ENCODE measurements around the gene FLACC1. TPM values are rescaled to one million over a fixed set of nuclear protein-coding genes. Genes with fewer than 3 reads are reported as not detected.

The FLACC1 gene
- total and polyA plus RNA-seq, 2 of the 8 experiments (the other 6 are each of a cell fraction or from before 2014, with no cell fraction given), result 0.58 TPM; not detected in 1

- ChIA-PET CTCF (ENCODE audit: partially characterized antibody) (interaction anchor here (0.6 to 1.6 kb wide), 3 partner anchors 16 to 393 kb away, joined by 3 to 5 read pairs (median 3); no protein-coding TSS in a partner anchor), POLR2A (ENCODE audit: partially characterized antibody) (no interaction called here)
- DNase-seq (ENCODE audit: low read depth in 1 of 2, low spot score in 2 of 2) (no peak), FAIRE-seq (no peak)
- H2BK5ac ChIP-seq (ENCODE audit: low read depth, low read length), result no peak overlapping the region
- H3K56ac ChIP-seq (replicated peaks; ENCODE audit: insufficient read length, low read depth, low read length), result no peak overlapping the region
- H3K4me2 ChIP-seq (ENCODE audit: insufficient read depth in 1 of 2, low read depth in 2 of 2, low read length in 2 of 2), result no peak overlapping the region
- no peak overlapping the region for H3K4ac ChIP-seq (replicated peaks; ENCODE audit: insufficient read length, low read depth, low read length)
- no peaks in the 10 kb centered on the region for H4K20me1 ChIP-seq (replicated peaks in 1 of 2; ENCODE audit: control insufficient read depth in 1 of 2, insufficient read depth in 2 of 2, low read length in 2 of 2)
- WGBS, 2 experiments (ENCODE audit: extremely low coverage in 1 of 2, insufficient coverage in 1 of 2, insufficient read length in 1 of 2, insufficient replicate concordance in 2 of 2, low coverage in 1 of 2, low lambda C conversion rate in 2 of 2, missing lambda C conversion rate in 1 of 2), result 90% methylated on average over 3 of the region's 3 CpGs; no CpG with 5 or more reads in 1 of the 2 experiments
- H3K4me3 ChIP-seq (ENCODE audit: extremely low read depth in 1 of 4, insufficient read depth in 2 of 4, low read depth in 3 of 4, low read length in 4 of 4), result no peak overlapping the region
- no peak overlapping the region for H3K9ac ChIP-seq (replicated peaks in 1 of 4; ENCODE audit: extremely low read depth in 1 of 4, low read depth in 3 of 4, low read length in 3 of 4)
- H3K23me2 ChIP-seq (ENCODE audit: low read depth, low read length), result no peaks in the 10 kb centered on the region
- H3K79me1 ChIP-seq (ENCODE audit: low read depth, low read length), result no peaks in the 10 kb centered on the region
- no peak overlapping the region for H3K27ac ChIP-seq (ENCODE audit: low read depth, low read length)
- H4K5ac ChIP-seq (ENCODE audit: insufficient read length, low read depth, low read length), result no peak overlapping the region
- no peaks in the 10 kb centered on the region for H3K79me2 ChIP-seq (ENCODE audit: control insufficient read depth in 1 of 2, insufficient read depth in 2 of 2, low read length in 2 of 2)
- no peak overlapping the region for H3K14ac ChIP-seq (ENCODE audit: insufficient read length)
- H2AK5ac ChIP-seq (ENCODE audit: low read depth, low read length), result no peak overlapping the region
- H3K4me1 ChIP-seq (replicated peaks in 1 of 4; ENCODE audit: control insufficient read depth in 3 of 4, insufficient read depth in 4 of 4, low read length in 3 of 4), result no peaks in the 10 kb centered on the region
- H2BK120ac ChIP-seq (replicated peaks; ENCODE audit: low read depth, low read length), result no peak overlapping the region
- H2AFZ ChIP-seq (ENCODE audit: low read length), result no peak overlapping the region
- no peak overlapping the region for H4K91ac ChIP-seq (replicated peaks; ENCODE audit: insufficient read length, low read length)
- H3K27me3 ChIP-seq (replicated peaks in 1 of 4; ENCODE audit: control insufficient read depth in 3 of 4, extremely low read depth in 1 of 4, insufficient read depth in 3 of 4, low read length in 3 of 4), result no peaks in the 10 kb centered on the region
- no peak overlapping the region for H3K23ac ChIP-seq (ENCODE audit: insufficient read length)
- H4K8ac ChIP-seq (ENCODE audit: extremely low read depth, insufficient read depth, low read length), result no peak overlapping the region
- H2BK20ac ChIP-seq (ENCODE audit: low read length), result no peak overlapping the region
- no peak overlapping the region for H2BK12ac ChIP-seq (ENCODE audit: low read depth, low read length)
- H2BK15ac ChIP-seq (ENCODE audit: low read length), result no peak overlapping the region
- H3K36me3 ChIP-seq (ENCODE audit: control insufficient read depth in 2 of 4, insufficient read depth in 4 of 4, low read length in 3 of 4), result no peaks in the 10 kb centered on the region
- H3K9me3 ChIP-seq (ENCODE audit: insufficient read depth in 2 of 2, low read depth in 1 of 2, low read length in 1 of 2), result no peaks in the 10 kb centered on the region
- H3K18ac ChIP-seq (ENCODE audit: extremely low read depth, low read length), result no peak overlapping the region
- TF ChIP-seq KDM5A (IDR thresholded peaks at IDR 0.05; ENCODE audit: low read length), result no peak
- TF ChIP-seq BCL11A (IDR thresholded peaks at IDR 0.05; ENCODE audit: low read depth in 2 of 2, low read length in 2 of 2), result no peak
- no peak for TF ChIP-seq FOSL1 (IDR thresholded peaks at IDR 0.05; ENCODE audit: insufficient read depth, low read depth, low read length)
- TF ChIP-seq SUZ12 (IDR thresholded peaks at IDR 0.05; ENCODE audit: low read length), result no peak
- TF ChIP-seq CEBPB (IDR thresholded peaks at IDR 0.05; ENCODE audit: low read depth, low read length), result no peak
- no peak for TF ChIP-seq GTF2F1 (IDR thresholded peaks at IDR 0.05; ENCODE audit: borderline replicate concordance, low read depth, low read length)
- TF ChIP-seq EZH2 (IDR thresholded peaks at IDR 0.05; ENCODE audit: low read depth, low read length, severe bottlenecking), result no peak
- TF ChIP-seq CTBP2 (IDR thresholded peaks at IDR 0.05; ENCODE audit: borderline replicate concordance, insufficient read depth, insufficient read length, low read length), result no peak
- TF ChIP-seq RNF2 (IDR thresholded peaks at IDR 0.05; ENCODE audit: borderline replicate concordance, low read depth, low read length, missing control alignments, poor library complexity, severe bottlenecking), result no peak
- no peak for TF ChIP-seq YY1 (IDR thresholded peaks at IDR 0.05; ENCODE audit: low read depth, low read length)
- TF ChIP-seq CHD2 (IDR thresholded peaks at IDR 0.05; ENCODE audit: low read length), result no peak
- TF ChIP-seq SP2 (IDR thresholded peaks at IDR 0.05; ENCODE audit: low read length), result no peak
- no peak for TF ChIP-seq TAF7 (optimal IDR thresholded peaks at IDR 0.05; ENCODE audit: borderline replicate concordance, low read depth, low read length)
- TF ChIP-seq RXRA (IDR thresholded peaks at IDR 0.05; ENCODE audit: insufficient read depth, low read depth, low read length), result no peak
- no peak for TF ChIP-seq EGR1 (IDR thresholded peaks at IDR 0.05; ENCODE audit: borderline replicate concordance, low read depth, low read length)
These were observed 29.5 kb downstream of the FLACC1 start for GRCh38 chr2:201327678-201328077.

All from H1 (cell line).